Measurements from ENCODE around the gene PIGP. TPM values are rescaled to one million over a fixed set of nuclear protein-coding genes. Genes with fewer than 3 reads are reported as not detected.
A peak's percentile ranks its signal among the peaks of the same experiment; 100 is the strongest.

The PIGP gene
- total and polyA plus RNA-seq, 9 of the 15 experiments (the other 6 are each of a cell fraction or from before 2014, with no cell fraction given) = 18.3 to 122 (median 35.6) TPM

DNA sequence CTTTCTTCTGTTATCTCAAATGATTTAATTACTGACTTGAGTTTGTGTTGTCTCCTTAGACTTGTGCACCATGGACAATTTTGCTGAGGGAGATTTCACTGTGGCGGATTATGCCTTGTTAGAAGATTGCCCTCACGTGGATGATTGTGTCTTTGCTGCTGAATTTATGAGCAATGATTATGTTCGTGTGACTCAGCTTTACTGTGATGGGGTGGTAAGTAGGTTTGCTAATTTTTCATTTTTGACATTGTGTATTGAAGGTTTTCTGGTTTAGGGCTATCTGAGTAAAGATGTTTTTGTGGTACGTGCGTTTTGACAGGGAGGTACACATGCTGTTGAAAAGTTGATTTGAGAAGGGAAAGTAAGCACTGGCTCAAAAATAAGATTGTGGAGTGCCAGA, 14.3 kb upstream of the PIGP start (continued):
- no peak for TF ChIP-seq ZNF408 (CRISPR knock-in tag; IDR thresholded peaks at IDR 0.05; ENCODE audit: low read depth)
- TF ChIP-seq, protein P1, sequence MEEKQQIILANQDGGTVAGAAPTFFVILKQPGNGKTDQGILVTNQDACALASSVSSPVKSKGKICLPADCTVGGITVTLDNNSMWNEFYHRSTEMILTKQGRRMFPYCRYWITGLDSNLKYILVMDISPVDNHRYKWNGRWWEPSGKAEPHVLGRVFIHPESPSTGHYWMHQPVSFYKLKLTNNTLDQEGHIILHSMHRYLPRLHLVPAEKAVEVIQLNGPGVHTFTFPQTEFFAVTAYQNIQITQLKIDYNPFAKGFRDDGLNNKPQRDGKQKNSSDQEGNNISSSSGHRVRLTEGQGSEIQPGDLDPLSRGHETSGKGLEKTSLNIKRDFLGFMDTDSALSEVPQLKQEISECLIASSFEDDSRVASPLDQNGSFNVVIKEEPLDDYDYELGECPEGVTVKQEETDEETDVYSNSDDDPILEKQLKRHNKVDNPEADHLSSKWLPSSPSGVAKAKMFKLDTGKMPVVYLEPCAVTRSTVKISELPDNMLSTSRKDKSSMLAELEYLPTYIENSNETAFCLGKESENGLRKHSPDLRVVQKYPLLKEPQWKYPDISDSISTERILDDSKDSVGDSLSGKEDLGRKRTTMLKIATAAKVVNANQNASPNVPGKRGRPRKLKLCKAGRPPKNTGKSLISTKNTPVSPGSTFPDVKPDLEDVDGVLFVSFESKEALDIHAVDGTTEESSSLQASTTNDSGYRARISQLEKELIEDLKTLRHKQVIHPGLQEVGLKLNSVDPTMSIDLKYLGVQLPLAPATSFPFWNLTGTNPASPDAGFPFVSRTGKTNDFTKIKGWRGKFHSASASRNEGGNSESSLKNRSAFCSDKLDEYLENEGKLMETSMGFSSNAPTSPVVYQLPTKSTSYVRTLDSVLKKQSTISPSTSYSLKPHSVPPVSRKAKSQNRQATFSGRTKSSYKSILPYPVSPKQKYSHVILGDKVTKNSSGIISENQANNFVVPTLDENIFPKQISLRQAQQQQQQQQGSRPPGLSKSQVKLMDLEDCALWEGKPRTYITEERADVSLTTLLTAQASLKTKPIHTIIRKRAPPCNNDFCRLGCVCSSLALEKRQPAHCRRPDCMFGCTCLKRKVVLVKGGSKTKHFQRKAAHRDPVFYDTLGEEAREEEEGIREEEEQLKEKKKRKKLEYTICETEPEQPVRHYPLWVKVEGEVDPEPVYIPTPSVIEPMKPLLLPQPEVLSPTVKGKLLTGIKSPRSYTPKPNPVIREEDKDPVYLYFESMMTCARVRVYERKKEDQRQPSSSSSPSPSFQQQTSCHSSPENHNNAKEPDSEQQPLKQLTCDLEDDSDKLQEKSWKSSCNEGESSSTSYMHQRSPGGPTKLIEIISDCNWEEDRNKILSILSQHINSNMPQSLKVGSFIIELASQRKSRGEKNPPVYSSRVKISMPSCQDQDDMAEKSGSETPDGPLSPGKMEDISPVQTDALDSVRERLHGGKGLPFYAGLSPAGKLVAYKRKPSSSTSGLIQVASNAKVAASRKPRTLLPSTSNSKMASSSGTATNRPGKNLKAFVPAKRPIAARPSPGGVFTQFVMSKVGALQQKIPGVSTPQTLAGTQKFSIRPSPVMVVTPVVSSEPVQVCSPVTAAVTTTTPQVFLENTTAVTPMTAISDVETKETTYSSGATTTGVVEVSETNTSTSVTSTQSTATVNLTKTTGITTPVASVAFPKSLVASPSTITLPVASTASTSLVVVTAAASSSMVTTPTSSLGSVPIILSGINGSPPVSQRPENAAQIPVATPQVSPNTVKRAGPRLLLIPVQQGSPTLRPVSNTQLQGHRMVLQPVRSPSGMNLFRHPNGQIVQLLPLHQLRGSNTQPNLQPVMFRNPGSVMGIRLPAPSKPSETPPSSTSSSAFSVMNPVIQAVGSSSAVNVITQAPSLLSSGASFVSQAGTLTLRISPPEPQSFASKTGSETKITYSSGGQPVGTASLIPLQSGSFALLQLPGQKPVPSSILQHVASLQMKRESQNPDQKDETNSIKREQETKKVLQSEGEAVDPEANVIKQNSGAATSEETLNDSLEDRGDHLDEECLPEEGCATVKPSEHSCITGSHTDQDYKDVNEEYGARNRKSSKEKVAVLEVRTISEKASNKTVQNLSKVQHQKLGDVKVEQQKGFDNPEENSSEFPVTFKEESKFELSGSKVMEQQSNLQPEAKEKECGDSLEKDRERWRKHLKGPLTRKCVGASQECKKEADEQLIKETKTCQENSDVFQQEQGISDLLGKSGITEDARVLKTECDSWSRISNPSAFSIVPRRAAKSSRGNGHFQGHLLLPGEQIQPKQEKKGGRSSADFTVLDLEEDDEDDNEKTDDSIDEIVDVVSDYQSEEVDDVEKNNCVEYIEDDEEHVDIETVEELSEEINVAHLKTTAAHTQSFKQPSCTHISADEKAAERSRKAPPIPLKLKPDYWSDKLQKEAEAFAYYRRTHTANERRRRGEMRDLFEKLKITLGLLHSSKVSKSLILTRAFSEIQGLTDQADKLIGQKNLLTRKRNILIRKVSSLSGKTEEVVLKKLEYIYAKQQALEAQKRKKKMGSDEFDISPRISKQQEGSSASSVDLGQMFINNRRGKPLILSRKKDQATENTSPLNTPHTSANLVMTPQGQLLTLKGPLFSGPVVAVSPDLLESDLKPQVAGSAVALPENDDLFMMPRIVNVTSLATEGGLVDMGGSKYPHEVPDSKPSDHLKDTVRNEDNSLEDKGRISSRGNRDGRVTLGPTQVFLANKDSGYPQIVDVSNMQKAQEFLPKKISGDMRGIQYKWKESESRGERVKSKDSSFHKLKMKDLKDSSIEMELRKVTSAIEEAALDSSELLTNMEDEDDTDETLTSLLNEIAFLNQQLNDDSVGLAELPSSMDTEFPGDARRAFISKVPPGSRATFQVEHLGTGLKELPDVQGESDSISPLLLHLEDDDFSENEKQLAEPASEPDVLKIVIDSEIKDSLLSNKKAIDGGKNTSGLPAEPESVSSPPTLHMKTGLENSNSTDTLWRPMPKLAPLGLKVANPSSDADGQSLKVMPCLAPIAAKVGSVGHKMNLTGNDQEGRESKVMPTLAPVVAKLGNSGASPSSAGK (IDR thresholded peaks at IDR 0.05) = no peak
- 0 out of 2 replicates have a peak, but pooled peaks have one; percentile 33 for TF ChIP-seq CC2D1A (IDR thresholded peaks at IDR 0.05)
- TF ChIP-seq, protein P2, sequence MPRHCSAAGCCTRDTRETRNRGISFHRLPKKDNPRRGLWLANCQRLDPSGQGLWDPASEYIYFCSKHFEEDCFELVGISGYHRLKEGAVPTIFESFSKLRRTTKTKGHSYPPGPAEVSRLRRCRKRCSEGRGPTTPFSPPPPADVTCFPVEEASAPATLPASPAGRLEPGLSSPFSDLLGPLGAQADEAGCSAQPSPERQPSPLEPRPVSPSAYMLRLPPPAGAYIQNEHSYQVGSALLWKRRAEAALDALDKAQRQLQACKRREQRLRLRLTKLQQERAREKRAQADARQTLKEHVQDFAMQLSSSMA (CRISPR knock-in tag; IDR thresholded peaks at IDR 0.05) = no peak
- no peak for TF ChIP-seq STAT5A (IDR thresholded peaks at IDR 0.05; ENCODE audit: borderline replicate concordance, low read length)
- no peak for TF ChIP-seq KLF13 (tag; IDR thresholded peaks at IDR 0.05; ENCODE audit: borderline replicate concordance, low read depth)
- peak; percentile 45; the same call in 1 of the 2 replicates for TF ChIP-seq TOE1 (IDR thresholded peaks at IDR 0.05; ENCODE audit: borderline replicate concordance)
- no peak for TF ChIP-seq TOE1 (CRISPR knock-in tag; IDR thresholded peaks at IDR 0.05; ENCODE audit: borderline replicate concordance, low read depth)
- TF ChIP-seq TAL1 (IDR thresholded peaks at IDR 0.05) = 0 out of 2 replicates have a peak, but pooled peaks have one; percentile 3
- TF ChIP-seq ZNF764 (CRISPR knock-in tag; IDR thresholded peaks at IDR 0.05; ENCODE audit: low read depth) = peak; percentile 79; the same call in 1 of the 2 replicates
- 0 out of 4 replicates have a peak, but pooled peaks of 1 of the 2 experiments have one; percentile 40 for TF ChIP-seq NONO (IDR thresholded peaks at IDR 0.05; ENCODE audit: low read depth in 2 of 2, low read length in 1 of 2)
- TF ChIP-seq CREM (IDR thresholded peaks at IDR 0.05; ENCODE audit: low read depth) = 0 out of 2 replicates have a peak, but pooled peaks have one; percentile 25
- TF ChIP-seq THRAP3 (IDR thresholded peaks at IDR 0.05; ENCODE audit: borderline replicate concordance) = 0 out of 2 replicates have a peak, but pooled peaks have one; percentile 43
- TF ChIP-seq, protein P3, sequence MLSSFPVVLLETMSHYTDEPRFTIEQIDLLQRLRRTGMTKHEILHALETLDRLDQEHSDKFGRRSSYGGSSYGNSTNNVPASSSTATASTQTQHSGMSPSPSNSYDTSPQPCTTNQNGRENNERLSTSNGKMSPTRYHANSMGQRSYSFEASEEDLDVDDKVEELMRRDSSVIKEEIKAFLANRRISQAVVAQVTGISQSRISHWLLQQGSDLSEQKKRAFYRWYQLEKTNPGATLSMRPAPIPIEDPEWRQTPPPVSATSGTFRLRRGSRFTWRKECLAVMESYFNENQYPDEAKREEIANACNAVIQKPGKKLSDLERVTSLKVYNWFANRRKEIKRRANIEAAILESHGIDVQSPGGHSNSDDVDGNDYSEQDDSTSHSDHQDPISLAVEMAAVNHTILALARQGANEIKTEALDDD (IDR thresholded peaks at IDR 0.05) = peak; percentile 41; the same call in 1 of the 2 replicates
- TF ChIP-seq NBN (IDR thresholded peaks at IDR 0.05; ENCODE audit: low read depth) = peak; percentile 37; the same call in 1 of the 2 replicates
- TF ChIP-seq ZNF696 (CRISPR knock-in tag; conservative IDR thresholded peaks at IDR 0.05) = no peak

Measured in K562 (cell line).